SH-SY5Y (cell line): ENCODE measurements around the gene ZNF804B.

Experiments
- GATA2 ChIP-seq: IDR thresholded peaks from 2 replicates; pipeline ENCODE4 v1.6.1; 2011; ENCODE audit warnings: mild to moderate bottlenecking, low read depth, low read length
- GATA3 ChIP-seq: IDR thresholded peaks from 2 replicates; pipeline ENCODE4 v1.6.1; 2011; ENCODE audit warnings: low read depth, mild to moderate bottlenecking, low read length, moderate library complexity

DNA sequence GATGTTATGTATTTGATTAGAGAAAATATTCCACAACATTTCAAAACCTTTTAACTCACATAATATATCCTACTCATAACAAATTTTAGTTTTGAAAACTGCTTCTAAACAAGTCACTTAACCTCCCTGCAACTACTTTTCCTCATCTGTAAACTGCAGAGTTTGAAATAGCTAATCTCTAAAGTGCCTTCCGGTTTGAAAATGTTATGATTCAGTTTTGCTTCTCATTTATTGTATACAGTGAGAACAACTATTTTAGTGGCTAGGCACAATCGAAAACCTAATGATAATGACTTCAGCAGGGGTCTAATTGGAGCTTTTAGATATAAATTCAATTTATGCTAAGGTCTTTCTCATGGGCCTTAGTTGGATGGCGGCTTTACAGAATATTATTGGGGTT, 66.7 kb downstream of the ZNF804B start:
- TF ChIP-seq GATA2 (no peak), GATA3 (no peak)
